Muscle of arm (tissue), 14 donors: Measurements from ENCODE around the gene STK31. TPM values are rescaled to one million over a fixed set of nuclear protein-coding genes. Genes with fewer than 3 reads are reported as not detected.
"Not testable (repeated sequence)": the region's sequence is repeated elsewhere in the genome, so short reads cannot be mapped to it uniquely, and the experiment has no call there.

Experiments
- DNase-seq: peaks from one replicate; pipeline ENCODE4 v3.0.0-alpha.2; 2013
- long read RNA-seq, 11 donors: transcript quantifications; one replicate each; lab custom pipeline, GENCODE V29; 2026
- polyA plus RNA-seq, 12 donors: library from polyadenylated mRNA; unstranded; fragments of 120-200 nt; gene quantifications; one replicate each; pipeline ENCODE4 v1.2.1, GENCODE V29; 2013; ENCODE audit not compliant: insufficient read length in 12 of 12

STK31 gene, protein sequence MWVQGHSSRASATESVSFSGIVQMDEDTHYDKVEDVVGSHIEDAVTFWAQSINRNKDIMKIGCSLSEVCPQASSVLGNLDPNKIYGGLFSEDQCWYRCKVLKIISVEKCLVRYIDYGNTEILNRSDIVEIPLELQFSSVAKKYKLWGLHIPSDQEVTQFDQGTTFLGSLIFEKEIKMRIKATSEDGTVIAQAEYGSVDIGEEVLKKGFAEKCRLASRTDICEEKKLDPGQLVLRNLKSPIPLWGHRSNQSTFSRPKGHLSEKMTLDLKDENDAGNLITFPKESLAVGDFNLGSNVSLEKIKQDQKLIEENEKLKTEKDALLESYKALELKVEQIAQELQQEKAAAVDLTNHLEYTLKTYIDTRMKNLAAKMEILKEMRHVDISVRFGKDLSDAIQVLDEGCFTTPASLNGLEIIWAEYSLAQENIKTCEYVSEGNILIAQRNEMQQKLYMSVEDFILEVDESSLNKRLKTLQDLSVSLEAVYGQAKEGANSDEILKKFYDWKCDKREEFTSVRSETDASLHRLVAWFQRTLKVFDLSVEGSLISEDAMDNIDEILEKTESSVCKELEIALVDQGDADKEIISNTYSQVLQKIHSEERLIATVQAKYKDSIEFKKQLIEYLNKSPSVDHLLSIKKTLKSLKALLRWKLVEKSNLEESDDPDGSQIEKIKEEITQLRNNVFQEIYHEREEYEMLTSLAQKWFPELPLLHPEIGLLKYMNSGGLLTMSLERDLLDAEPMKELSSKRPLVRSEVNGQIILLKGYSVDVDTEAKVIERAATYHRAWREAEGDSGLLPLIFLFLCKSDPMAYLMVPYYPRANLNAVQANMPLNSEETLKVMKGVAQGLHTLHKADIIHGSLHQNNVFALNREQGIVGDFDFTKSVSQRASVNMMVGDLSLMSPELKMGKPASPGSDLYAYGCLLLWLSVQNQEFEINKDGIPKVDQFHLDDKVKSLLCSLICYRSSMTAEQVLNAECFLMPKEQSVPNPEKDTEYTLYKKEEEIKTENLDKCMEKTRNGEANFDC
- 1 to 10 TPM in 5 of 12 donors, under 1 TPM in 5, not detected in 2; 0.53 to 1.9 (median 1.0) TPM for polyA plus RNA-seq
- long read RNA-seq, donor 1: 0 reads
- long read RNA-seq, donor 2: 0 reads
- long read RNA-seq, donor 3: 0 reads
- long read RNA-seq, donor 4: 0 reads
- long read RNA-seq, donor 5: 0 reads
- long read RNA-seq, donor 6: 0 reads
- long read RNA-seq, donor 7: 0 reads
- long read RNA-seq, donor 8: 0 reads
- long read RNA-seq, donor 9: 0 reads
- long read RNA-seq, donor 10: 0 reads
- long read RNA-seq, donor 11: 0 reads

DNA sequence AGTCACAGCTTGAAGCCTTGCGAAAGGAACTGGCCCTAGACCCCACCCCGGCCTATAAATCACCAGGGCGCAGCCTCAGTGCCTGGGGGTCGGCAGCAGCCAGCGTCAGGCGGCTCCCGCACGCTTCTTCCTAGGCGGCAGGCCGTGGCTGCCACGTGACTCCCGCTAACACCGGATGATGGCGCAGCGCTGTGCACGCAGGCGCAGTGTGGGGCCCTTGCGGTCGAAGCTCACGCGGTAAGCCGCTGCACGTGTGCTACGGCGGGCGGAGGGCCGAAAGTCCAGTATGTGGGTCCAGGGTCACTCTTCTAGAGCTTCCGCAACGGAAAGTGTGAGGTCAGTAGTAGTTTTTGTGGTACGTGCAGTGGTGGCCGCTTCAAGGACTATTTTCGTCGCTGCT, at the start of gene STK31:
Gene STK31 (plus strand): TSS at position 220 of the 400 bp plus-strand sequence. CDS start 67 bp downstream, at position 287.
- no peak for DNase-seq

DNA sequence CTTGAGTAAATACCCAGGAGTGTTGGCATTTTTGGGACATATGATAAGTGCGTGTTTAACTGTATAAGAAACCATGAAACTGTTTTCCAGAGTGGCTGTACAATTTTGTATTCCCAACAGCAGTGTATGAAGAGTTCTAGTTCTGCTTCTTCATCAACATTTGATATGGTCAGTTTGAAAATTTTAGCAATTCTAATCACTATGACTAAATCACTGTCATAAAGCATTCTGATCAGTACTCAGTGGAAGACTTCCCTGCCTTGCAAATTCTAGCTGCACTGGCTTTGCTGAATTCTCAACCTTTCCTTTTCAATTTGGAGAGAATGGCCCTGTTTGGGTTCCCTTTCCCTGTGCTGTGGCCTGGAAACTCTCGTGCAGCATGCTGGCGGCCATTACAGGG, 48.6 kb upstream of the STK31 start:
- DNase-seq: no peak

DNA sequence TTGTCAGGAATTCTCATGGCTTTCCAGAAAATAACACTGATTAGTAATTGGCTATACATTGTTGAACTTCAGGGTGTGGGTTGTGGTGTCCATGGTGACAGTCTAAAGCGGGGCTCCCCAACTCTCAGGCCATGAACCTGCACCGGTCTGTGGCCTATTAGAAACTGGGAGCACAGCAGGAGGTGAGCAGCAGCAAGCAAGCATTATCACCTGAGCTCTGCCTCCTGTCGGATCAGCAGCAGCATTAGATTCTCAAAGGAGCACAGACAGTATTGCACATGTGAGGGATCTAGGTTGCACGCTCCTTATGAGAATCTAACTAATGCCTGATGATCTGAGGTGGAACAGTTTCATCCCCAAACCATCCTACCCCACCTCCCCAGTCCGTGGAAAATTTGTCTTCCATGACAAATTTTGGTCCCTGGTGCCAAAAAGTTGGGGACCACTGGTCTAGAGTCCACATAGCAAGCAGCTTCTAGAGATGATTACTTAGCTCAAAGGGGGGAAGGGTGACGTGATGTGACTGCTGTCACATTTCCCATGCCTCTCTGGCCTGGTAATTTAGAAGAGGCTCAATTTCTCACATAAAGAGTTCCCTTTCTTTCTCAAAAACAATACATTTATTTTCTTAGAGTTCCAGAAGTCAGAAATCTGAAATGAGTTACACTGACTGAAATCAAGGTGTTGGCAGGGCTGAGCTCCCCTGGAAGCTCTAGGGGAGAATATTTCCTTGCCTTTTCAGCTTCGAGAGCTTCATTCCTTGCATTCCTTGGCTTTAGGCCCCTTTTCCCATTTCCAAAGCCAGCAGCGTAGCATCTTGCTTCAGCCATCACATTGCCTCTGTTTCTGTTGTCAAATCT, 47.7 kb upstream of the STK31 start:
- DNase-seq: peak; percentile 56

DNA sequence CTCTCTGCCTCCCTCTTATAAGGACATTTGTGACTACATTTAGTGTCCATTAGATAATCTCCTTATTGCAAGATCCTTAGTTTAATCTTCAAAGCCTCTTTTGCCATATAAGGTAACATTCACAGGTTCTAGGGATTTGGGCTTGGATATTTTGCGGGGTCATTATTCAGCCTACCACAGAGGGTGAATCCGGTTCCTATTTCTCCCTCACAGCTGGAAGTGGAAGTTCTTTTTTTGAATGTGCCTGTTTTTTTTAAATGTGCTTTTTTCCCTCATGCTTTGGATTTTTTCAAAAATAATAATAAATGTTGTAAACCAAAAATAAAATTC, 47.1 kb upstream of the STK31 start:
- DNase-seq: no peak

DNA sequence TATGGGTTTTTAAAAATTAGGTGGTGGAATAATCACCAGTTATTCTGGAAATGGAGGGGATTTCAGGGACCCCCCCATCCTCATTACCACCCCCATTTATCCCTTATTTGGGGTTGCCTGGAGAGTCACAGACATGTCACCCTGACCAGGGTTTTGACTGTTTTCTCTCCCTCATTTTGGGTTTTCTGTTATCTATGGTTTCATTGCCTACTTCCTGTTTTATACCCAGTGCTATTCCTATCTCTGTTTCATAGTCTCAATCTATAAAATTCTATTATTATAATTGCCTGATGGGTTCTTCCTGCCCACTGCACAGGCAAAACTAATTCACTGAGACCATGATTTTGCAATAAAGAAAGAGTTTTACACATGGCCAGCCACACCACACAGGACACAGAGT, 45.9 kb upstream of the STK31 start:
- no peak for DNase-seq

DNA sequence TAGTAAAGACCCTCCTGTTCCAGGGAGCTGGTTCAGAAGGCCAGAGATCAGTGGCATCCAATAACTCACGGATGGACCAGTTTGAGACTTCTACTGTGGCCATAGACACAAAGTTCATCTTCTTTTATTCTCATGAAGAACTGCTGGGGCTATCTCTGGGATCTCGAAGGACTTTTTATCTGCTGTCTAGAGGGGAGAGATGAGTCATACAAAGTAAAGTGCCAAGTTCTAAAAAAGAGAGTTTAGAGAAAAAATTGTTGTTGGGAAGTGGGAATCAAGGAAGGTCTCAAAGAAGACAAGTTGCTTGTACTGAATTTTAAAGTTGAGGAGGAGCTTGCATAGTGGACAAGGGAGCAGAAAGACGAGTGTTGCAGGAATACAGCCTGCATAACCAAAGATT, 38.0 kb upstream of the STK31 start:
- DNase-seq: no peak

DNA sequence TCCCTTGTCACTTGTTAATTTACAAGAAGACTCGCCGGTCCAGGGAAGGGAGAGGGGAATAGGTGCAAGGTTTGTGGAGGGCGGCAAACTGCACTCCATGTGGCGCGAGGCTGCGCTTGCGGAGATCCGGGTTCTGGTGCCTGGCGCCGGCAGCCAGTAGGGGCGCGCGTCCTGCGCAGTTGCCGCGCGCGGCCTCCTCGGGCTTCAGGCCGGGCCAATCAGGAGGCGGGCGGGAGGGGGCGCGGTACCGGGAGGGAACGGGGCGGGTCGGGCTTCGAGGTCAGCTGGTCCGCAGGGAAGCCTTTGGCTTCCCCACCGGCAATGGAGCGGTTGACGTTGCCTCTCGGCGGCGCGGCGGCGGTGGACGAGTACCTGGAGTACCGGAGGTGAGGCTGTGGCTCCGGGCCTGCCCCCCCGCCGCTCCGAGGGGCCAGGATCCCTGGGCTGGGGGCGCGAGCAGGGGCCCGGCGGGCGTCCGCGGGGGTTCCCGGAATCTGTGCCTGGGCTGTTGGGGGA, 30.1 kb upstream of the STK31 start, which contains the start of gene FAM221A:
Gene FAM221A (plus strand): TSS at position 302 of the 516 bp plus-strand sequence. CDS start 20 bp downstream, at position 322.
- peak; percentile 88 for DNase-seq

DNA sequence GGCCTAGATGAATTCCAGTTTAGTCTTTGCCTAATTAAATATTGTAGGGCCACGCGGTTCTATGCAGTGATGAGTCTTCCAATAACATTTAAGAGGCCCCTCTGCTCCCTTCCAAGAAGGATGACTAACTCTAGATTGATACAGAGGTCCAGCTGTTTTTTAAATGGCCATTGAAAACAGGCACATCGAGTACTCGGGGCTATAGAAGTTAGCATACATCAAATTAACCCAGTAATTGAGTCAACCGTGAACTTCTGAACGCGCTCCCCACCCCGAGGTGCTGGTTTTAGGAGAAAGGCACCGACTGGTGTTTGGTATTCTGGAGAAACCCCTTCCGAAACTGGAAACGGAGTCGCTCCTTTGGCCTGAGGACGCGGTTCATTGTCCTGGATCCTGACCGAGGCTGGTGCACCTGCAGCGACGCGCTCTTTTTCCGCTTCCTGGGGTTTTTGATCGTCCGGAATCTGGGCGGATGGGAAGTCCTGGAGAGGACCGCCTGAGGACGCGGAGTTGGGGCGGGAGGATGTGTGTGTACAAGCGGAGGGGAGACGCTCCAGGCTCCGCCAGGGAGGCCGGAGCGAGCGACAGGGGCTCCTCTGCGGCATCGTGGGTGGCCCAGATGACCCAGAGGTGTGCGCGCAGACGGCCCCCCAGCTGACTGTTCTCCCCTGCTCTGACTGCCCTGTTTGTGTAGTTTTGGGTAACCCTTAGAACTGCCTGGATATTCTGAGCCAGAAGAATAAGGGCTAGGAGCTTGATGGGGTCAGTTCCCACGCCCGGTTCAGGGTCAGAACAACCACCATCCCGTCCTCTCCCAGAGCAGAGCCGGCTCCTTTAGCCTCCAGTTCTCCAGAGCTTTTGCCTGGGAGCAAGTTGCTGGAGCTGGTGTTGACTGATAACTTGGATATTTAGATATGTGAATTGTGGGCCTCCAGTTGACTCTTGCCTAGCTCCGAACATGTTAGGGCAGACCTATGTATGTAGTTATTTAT, 29.3 kb upstream of the STK31 start:
- peak; percentile 46 for DNase-seq

DNA sequence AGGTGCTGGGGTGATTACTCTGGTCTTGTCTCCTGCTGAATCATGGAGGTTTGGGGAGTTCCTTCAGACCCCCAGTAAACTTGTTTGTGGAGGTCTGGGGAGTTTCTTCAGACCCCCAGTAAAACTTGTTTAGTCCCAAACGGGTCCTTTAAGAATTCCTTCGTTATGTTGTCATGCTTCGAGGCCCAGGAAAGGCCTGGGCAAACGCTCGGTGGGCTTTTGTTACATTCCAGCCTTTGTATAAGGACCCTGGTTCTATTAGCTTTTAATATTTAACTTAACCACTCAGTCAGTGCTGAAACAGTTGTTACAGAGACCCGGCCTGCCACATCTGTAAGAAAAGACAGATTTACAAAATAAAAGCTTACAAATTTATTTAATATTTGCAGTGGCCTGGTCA, 26.0 kb upstream of the STK31 start:
- DNase-seq: not testable (repeated sequence)

DNA sequence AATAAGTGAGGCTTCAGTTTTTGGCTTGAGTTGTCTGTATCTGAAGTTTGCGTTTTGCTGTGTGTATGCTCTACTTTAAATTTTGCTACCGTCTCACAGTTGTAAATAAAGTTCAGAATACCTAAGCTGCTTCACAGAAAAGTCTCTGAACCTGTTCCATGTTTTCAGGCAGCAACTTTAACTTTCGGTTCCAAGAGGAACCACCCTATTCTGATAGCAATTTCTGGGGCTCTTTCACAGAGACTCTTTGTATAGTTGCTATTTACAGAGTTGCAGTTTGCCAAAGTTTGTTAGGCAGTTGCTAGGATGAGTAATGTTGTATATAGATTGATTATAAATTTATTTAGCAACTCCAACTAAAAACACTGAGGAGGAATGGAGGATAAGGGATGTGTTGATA, 24.3 kb upstream of the STK31 start:
- no peak for DNase-seq

DNA sequence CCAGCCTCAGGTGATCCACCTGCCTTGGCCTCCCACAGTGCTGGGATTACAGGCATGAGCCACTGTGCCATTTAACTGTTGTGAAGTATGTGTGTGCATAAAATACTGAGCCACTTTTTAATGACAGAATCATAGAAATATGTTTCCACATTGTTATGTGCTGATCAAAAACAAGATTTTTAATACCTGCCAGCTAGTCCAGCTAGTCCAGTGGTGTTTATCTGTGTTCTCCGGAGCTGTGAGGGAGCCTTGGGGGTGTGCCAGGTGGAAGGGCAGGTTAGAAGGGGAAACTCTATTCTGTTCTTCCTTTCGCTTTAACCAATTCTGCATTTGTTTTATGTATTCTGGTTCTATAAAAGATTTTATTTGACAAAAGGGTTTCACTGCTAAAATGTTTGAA, 23.0 kb upstream of the STK31 start:
- DNase-seq: no peak

DNA sequence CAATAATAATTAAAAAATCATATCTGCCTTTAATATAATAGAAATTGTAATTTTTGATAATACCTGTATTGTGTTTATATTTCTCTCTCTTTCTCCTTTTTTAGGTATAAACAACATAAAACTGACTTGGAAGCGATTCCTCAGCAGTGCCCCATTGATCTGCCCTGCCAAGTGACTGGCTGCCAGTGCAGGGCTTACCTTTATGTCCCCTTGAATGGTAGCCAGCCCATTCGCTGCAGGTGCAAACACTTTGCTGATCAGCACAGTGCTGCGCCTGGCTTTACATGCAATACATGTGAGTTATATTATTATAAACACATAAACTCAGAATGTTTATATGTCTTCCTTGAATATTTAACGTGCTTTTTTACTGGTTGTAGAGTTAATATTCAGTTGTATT, 20.9 kb upstream of the STK31 start:
- no peak for DNase-seq

DNA sequence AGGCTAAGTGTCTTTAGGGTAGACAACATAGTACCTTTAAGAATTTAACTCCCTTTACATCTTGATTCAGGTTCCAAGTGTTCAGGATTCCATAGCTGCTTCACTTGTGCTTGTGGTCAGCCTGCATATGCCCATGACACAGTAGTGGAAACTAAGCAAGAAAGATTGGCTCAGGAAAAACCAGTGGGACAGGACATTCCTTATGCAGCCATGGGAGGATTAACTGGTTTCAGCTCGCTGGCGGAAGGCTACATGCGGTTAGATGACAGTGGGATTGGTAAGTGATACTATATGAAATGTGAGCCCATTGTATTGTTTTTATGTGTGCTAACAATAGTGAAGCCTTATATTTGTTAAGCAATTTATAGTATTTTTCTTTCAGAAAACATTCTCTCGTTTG, 18.7 kb upstream of the STK31 start:
- DNase-seq: no peak

DNA sequence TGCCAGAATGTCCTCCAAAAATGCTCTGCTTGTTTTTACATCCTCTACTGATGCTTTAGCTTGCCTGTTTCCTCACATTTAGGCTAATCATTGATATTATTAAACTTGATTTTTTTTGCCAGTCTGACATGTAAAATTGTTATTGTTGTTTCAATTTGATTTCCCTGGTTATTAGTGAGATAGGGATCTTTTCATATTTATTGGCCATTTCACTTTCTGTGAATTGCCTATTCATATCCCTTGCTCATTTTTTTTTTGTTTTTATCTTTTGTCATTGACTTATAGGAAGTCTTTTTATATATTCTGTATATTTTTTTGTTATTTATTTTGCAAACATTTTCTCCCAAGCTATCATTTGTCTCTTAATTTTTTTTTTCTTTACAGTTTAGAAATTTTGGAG, 16.8 kb upstream of the STK31 start:
- no peak for DNase-seq

DNA sequence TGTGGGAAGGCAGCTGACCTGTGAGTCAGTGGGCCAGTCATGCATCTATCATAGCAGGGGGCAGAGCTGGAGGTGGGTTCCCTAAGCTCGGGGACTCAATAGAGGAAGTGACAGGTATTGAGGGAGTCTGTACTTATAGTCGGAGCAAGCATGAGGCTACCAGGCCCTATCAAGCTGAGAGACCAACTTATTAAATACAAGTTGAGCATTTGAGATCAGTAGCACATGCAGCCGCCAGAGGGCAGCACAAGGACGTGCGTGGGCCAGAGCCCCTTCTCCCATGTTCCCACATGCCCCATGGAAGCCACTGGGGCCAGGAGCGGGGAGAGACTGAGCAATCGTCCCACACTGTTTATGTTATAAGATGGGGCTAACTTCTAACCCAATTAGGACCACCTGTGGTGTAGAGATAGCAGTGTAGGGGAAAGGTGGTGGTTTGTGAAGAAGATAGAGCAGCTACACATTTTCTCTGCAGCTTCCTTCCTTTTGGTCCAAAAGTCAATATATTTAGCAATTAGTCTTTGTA, 13.0 kb upstream of the STK31 start:
- DNase-seq: no peak

DNA sequence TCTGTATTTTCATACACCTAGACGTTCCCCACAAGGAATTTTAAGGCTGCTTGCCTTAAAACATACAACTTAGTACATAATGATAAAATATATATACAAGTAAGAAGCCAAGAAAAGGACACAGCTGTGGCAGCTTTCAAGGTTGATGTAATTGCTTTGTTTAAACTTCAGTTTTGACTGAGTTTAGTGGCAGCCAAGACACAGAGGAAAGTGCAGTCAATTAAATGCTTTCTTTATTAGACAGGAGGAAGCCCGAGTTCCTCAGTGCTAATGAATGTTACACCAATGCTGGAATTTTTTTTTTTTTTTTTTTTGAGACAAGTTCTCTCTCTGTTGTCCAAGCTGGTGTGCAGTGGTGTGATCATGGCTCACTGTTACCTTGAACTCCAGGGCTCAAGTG, 11.2 kb upstream of the STK31 start:
- DNase-seq: no peak

DNA sequence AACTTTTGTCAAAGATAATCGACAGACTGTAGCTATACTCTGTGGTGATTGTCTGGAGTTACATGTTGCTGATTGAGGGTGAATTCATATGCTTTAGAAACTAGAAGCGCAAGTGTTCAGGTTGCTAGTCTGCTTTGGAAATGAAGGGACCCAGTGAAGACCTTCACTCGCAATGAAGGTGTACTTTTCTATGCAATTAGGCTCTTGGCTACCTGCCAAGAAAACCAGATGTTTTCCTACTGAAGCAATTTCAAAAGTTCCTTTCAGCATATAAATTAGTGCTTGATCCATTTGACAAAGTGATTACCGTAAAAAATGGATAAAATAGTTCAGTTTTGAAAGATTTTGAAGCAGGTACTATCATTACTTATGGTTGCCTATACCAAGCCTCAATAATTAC, 10.0 kb upstream of the STK31 start:
- DNase-seq: no peak

DNA sequence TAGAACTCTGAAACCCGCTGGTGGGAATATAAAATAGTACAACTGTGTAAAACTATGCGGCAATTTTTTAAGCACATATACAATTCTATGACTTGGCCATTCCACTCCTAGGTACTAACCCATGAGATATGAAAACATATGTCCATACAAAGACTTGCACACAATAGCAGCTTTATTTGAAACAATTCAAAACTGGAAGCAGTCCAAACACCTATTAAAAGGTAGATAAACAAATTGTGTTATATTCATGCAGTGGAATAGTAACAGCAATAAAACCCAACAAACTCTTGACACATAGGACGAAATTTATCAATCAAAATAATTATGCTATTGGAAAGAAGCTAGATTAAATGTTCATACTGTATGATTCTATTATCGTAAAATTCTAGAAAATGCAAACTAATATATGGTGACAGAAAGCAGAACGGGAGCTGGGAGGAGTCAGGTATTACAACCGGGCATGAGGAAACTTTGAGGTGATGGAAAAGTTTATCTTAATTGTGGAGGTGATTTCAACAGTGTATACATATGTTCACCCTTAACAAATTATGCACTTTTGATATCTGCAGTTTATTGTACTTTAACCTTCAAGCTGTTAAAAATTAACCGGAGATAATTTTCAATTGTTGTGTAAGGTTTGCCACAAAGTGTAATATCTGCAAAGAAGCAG, 803 bp upstream of the STK31 start:
- no peak for DNase-seq
